Stimulated activated CD8-positive, alpha-beta memory T cell treated with anti-CD3 and anti-CD28 coated beads, Interleukin-12 subunit alpha, Interleukin-12 subunit beta, amount 100 ng/mL, for 24 hours (primary cell): ENCODE measurements around the gene FBXO4.
"Not testable (repeated sequence)": the region's sequence is repeated elsewhere in the genome, so short reads cannot be mapped to it uniquely, and the experiment has no call there.

Experiments used
- DNase-seq: peaks from one replicate; pipeline ENCODE4 v3.0.0-alpha.2; 2020; ENCODE audit errors: extremely low read depth

Gene FBXO4

DNA sequence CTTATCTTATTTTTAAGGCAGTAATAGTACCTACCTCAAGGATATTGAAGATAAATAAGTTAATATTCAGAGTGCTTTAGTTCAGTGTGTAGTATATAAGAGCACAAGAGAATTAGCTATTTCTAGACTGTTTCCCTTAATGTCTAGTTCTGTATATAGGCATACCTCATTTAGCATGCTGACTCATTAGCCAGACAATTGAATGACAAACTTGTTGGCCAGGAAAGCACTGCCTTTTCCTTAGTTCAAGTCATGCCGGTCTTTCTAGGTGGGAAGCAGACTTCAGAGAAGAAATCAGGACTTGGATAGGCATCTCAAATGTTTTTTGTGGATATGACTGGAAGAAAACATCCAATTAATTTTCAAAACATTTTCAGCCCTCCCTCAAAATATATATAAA, 3.2 kb upstream of the FBXO4 start:
- no peak for DNase-seq

DNA sequence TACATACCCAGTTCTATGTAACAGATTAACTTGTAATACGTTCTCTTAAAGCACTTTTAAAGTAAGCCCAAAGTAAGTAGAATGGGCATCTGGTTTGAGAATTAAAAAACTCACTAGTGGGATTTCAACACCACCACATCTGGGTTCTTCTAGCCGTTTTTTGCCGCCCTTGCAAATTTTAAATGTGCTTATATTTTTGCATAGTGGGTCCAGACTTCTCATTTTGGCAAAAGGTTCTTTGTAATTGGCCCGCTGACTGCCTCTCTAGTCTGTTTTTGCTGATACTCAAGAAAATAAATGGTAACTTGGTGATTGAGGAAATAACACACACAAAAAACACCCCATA, 582 bp upstream of the FBXO4 start:
- DNase-seq, result no peak

- DNase-seq, result no peak
Measured at GRCh38 chr5:41925555-41925951, 472 bp downstream of the FBXO4 start.

DNA sequence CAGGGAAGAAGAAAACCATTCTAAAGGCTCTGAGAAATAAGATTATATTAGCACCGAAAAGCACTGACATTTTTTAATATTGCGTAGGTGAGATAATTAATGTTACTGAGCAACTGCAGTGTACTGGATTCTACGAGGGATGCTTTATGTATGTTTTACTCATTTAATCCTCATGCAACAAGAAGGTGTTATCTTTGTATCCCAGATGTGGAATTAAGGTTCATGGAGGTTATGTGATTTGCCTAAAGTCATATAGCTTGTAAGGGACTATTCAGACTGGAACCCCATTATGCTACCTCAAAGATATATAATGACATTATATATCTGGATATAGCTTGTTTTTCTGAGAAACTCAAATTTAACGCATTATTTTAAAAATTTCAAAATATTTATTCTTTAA, 2.5 kb downstream of the FBXO4 start:
- DNase-seq, result no peak

DNA sequence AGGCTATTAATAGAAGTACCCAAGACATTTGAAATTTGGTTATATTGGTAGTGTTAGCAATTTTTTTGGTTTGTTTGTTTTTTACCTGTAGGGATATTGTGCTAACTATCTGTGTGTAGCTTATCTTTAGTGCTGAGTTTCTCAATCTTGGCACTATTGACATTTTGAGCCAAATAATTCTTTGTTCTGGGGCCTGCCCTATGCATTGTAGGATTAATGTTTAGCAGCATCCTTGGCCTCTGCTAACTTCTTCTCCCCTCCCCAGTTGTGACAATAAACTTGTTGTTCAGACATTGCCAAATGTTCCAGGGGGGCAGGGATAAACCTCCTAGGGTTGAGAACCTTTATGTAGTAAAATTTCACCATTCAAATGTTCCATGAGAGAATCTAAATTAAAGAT, 4.0 kb downstream of the FBXO4 start:
- no peak for DNase-seq

DNA sequence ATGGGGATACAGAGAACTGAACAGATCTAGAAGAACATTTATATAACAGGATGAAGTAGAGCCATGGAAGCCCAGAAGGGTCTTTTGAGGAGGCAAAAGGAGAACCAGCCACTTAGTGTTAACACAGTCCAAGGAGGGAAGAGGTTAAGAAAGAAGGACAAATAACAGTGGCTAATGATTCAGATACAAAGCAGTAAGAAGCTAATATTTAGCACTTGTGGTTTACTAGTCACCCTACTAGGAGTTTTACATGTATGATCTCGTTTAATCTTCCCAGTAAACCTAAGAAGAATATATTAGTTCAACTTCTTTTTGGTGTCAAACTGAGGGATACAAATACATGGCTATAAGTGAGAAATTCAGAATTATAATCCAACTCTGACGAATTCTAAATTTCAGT, 7.7 kb downstream of the FBXO4 start:
- no peak for DNase-seq

DNA sequence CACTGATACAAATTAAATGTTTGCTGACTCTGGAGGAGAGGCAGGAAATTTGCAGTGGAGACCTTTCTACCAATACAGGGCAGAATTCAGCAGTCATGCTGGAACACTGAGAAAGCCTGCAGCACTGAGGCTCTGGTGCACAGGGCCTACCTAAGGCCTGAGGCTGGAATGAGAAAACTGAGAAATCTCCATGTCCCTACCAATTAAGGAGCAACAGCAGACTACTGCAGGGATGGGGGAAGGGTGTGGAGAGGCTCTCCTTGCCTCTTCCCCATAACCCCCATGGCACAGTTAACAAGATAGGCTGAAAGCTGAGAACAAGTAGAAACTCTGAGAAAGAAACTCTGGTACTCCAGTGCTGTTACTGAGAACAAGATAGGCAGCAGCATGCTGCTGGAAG, 10.5 kb downstream of the FBXO4 start:
- no peak for DNase-seq

DNA sequence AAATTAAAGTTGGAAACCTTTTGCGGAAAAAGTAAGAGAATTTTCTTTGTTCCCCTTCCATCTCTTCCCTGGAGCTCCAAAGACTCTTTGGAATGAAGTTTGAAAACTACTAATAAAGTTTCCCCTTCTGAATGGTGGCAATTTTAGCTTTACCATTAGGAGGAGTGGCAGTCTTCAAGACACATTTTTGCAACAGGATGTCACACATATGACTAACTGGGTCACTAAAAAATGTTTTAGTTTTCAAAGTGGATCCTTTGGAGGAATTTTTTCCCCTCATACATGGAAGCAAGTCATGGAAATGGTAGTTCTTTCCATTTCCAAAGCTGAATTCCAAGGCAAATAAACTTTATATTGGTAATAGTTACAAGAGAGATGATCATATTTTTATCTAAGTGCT, 15.6 kb downstream of the FBXO4 start:
- DNase-seq, result no peak

DNA sequence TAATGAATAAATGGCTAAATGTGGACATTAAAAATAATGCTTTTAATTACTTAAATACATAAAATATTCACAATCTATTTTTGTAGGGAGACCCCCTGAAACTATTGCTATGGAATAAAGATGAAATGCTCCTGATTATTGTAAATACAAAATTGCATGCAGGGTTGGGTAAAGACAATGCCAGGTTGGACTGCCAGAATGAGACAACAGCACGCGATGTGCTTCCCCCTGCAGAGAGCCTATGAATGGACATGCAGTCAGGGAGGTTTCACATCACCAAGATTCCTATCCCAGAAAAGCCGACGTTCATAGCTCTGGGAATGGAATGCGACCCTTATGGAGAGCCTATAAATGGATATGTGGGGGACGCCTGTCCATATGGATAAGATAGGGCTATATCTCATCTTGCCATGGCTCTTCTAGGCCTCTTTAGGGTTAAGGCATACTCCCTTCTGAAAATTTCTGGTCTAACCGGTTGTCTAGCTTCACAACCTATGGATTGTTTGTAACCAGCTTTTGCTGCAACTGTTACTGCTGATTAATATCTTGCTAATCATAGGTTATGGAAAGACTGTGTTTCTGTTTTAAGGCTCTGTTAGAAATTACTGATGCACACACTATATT, 20.4 kb downstream of the FBXO4 start:
- not testable (repeated sequence) for DNase-seq

DNA sequence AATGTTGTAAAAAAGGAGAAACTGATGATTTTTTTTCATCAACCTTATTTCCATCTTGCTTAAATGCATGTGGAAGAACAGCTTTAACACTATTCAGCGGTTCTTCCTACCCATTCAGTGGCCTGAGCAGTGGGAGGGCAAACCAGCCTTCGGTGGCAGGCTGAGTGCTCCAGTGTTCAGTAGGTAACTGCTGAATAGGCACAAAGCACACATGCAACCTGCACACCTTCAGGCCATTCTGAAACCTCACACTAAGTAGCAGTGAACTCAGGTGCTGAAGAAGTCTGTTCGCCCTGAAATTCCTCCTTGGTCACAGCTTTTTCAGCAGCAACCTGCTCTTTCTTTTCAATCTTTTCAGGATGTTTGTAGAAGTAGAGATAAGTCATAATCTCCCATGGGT, 26.1 kb downstream of the FBXO4 start:
- no peak for DNase-seq

GRCh38 chr5:41954286-41954685, 29.2 kb downstream of the FBXO4 start:
- DNase-seq, result no peak

- no peak for DNase-seq
Measured at GRCh38 chr5:41955432-41956024, 30.4 kb downstream of the FBXO4 start.

DNA sequence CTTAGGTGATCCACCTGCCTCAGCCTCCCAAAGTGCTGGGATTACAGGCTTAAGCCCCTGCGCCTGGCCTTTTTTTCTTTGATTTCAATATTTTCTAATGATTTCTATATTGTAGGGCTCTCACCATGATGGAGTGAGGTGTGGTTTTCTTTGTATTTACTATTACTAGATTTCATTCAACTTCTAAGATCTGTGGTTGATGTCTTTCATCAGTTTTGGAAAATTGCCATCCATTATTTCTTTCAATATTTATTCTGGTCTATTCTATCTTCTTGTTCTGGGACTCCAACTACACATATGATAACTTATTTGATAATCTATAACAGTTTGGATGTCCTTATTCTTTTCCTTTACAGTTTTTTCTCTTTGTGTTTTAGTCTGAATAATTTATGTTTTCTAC, 31.9 kb downstream of the FBXO4 start:
- no peak for DNase-seq

DNA sequence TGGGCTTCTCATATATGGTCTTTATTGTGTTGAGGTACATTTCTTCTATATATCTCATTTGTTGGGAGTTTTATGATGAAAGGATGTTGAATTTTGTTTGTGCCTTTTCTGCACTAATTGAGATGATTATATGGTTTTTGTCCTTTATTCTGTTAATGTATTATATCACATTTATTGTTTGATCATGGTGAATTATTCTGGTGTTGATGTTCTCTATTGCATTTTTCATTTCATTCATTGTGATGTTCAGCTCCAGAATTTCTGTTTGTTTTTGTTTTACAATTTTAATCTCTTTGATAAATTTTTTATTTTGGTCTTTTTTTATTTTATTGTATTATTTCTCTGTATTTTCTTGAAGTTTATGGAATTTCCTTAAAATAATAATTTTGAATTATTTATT, 35.4 kb downstream of the FBXO4 start:
- DNase-seq, result no peak

DNA sequence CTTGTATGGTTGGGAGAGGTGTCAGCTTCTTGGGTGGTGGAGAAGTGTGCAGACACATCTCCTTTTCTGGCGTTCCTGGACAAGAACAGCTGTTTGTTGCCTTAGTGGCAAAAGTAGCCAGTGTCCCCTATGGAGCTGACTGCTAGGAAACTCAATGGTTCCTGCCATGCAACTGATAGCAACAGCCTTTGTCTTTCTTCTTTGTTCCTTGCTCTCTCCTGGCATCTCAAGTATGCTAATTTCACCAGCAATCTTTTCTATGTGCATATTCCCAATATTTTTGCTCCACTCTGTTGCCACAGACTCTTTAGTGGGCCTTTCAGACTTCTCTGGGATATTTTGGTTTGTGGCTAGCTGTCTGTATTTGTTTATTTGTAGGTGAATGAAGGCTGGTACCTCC, 36.7 kb downstream of the FBXO4 start:
- DNase-seq, result no peak

GRCh38 chr5:41962491-41962890, 37.4 kb downstream of the FBXO4 start:
- DNase-seq, result no peak

- no peak for DNase-seq
Measured at GRCh38 chr5:41966401-41967105, 41.5 kb downstream of the FBXO4 start.

DNA sequence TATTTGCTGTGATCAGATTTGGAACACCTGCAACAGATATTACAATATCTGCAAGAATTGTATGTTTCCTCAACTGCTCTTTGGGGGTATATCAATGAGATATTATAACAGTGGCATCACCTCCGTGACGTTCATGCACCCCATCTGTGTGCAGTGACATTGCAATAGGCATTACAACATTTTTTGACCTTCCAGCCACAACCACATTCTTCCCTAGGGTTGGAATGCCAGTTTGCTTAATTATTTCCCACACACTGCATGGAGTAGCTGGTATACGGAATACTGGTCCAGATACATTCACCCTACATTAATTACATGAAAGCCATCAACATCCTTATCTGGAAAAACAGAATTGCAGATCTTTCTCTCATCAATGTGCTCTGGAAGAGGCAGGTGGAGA, 42.3 kb downstream of the FBXO4 start:
- no peak for DNase-seq

DNA sequence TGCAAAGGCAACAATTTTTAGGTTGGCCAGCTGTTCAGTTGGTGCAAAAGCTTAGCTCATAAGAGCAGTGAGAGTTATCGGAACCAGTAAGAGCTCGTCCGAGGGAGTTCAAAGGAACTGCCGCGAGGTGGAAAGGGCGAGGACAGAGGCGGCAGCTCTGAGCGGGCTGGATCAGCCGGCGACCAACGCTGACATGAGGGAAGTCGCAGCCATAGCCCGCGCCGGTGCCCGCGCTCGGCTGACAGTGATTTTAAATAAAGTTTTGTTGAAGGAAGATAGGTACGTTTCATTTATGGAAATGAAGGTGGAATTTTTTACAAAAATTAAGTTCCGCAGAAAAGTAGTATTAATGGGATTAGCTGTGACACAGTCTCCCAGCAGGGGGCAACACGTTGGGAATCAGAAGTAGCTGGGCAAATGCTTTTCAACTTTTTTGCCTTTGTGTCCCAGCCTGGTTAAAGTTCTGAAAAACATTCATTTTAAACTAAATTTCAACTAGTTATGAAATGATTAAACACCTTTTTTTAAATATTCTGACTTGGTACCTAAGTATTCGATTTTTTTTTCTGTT, 43.2 kb downstream of the FBXO4 start:
- no peak for DNase-seq

GRCh38 chr5:41973087-41973486, 48.0 kb downstream of the FBXO4 start:
- no peak for DNase-seq

DNA sequence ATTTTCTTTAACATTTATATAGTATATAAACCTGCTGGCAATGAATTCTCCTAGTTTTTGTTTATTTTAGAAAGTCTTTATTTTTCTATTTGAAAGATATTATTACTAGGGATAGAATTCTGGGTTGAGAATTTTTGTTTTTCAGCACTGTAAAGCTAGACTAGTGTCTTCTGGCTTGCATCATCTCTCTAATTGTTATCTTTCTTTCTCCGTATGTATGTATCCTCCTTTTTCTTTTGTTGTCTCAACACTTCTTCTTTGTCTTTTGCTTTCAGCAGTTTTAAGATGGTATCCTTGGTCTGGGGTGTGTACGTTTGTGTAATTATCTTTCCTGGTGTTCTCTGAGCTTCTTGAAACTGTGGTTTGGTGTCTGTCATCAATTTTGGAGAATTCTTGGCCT, 48.8 kb downstream of the FBXO4 start:
- DNase-seq, result no peak

DNA sequence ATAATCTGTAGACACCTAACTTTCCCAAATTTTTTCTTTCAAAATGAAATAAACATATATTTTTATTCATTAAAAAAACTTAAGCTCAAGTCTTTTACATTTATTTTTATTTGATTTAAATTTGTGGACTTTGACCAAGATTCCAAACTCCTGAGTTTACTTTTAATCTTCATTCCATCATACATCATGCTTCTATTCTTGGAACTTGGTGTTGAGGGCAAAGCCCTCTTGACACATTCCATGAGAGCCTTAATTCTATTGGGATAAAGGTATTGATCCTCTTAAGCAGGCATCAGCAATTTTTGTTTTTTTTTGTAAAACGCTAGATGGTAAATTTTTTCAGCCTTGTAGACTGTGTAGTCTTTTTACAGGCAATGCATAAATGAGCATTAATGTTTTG, 53.6 kb downstream of the FBXO4 start:
- no peak for DNase-seq

GRCh38 chr5:41980396-41980795, 55.3 kb downstream of the FBXO4 start:
- DNase-seq, result no peak
